HG03432 (cell line): ENCODE measurements around the gene RAX.
A peak's percentile ranks its signal among the peaks of the same experiment; 100 is the strongest.
"Not testable (repeated sequence)": the region's sequence is repeated elsewhere in the genome, so short reads cannot be mapped to it uniquely, and the experiment has no call there.

Experiments used
- ATAC-seq: cut with Tn5 transposase; IDR thresholded peaks from one replicate; pipeline ENCODE4 v1.9.1; 2021; ENCODE audit warnings: mild to moderate bottlenecking, moderate library complexity; ENCODE audit not compliant: unreplicated experiment

The RAX gene

DNA sequence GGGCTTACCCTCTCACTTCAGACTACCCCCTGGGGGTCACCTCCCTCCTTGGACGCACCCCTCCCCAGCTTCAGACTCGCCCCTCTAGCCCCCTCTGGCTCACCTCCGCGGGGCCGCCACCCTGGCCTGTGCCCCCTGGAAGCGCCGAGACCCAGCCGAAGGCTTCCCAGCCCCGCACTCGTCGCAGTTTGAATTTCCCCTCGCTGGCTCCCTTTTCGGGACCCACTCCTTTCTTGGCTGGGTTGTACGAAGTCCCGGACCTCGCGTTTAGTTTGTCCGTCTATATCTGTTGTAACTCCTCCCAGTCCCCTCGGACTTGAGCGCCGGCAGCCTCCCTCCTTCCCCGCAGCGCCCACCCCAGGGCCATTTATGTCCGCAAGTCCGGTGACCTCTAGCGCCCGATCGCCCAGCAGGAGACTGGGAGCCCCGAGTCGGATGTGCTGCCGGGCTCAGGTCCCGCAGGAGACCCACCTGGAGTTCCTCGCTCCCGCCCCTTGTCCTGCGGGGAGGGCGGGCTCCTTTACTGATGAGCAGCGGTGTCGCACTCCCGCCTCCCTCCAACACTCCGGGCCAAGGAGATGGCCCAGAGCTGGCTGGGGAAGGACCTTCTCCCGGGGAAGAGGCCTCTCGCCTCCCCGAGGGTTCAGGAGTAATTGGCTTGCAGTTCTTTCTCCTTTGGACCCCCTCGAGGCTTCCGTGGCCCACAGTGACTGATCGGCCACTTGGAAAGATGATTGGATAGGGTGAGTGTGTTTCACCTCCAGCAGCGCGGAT lies 692 bp upstream of the RAX start:
- no peak for ATAC-seq

DNA sequence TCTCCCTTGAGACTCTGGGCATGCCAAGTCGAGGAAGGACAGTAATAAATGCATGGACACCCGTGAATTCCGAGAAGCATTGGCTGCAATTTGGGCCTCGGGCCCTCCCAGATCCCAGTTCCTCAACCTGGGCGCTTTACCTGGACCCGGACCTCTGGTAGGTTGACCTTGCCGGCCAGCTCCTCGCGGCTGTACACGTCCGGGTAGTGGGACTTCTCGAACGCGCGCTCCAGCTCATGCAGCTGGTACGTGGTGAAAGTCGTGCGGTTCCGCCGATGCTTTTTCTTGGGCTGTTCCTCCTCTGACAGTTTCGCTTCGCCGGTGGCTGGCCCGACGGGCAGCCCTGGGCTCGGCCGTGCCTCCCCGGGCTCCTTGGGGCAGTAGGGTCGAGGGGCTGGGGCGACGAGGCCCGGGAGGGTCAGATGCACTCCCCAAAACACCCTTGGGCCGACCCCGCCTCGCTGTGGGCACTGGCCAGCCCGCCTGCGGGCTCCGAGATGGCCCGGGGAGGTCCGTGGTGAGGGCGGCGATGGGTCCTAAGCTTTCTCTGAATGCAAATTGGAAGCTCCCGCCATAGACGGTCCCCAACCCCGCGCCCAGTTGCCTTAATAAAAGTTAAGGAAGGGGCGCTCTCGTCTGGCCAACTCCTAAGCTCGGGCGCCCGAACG lies 899 bp downstream of the RAX start:
- ATAC-seq = no peak

DNA sequence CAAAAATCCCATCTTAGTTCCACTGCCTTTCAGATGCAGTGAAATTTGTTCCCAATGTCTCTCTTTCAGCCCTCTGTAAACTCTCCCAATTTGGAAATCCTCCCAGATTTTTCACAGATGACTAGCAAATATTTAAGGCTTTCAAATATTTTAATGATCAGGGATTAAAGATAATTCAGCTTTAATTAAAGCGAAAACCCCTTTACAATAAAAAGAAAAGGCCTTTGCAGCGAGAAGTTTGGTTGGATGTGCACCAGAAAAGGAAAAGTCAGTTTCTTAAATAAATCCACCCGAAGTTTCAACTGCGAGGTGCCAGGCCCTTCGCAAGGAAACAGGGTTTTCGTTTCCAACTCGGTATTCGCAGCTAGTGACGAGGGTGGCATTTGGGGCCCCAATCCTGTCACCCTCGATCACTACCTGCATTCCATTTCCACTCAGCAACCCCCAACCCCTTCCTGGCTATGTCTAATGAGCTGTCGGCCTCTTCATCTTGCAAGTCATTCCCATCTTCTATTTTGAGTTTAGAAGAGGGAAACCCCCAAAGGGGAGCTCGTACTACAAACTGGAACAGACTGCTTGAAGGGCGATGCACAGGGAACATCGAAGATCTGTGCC lies 1.5 kb downstream of the RAX start:
- ATAC-seq = no peak

DNA sequence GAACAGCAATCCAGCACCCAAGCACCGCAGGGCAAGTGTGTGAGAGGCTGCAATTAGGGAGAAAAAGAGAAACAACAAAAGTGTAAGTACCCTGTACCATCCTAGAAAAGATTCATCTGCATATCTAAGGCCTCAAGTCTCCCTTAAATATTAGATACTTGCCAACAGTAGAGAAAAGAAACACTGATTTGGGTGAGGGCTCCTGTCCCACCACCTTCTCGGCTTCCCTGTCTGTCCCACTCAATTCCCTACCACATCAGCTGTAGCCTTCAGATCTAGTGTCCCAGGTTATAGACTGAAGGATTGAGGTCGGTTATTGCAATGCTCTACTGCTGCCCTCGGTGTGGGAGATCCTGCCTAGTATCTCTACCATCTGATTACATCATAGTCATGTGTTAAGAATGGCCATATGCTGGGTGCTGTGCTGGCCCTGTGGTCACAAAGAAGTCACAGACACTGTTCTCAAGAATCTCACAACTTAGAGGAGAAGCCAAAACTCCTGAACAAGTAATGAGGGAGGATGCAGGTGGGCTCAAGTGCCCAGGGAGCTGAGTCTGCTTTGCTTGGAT lies 2.5 kb downstream of the RAX start:
- ATAC-seq = no peak

DNA sequence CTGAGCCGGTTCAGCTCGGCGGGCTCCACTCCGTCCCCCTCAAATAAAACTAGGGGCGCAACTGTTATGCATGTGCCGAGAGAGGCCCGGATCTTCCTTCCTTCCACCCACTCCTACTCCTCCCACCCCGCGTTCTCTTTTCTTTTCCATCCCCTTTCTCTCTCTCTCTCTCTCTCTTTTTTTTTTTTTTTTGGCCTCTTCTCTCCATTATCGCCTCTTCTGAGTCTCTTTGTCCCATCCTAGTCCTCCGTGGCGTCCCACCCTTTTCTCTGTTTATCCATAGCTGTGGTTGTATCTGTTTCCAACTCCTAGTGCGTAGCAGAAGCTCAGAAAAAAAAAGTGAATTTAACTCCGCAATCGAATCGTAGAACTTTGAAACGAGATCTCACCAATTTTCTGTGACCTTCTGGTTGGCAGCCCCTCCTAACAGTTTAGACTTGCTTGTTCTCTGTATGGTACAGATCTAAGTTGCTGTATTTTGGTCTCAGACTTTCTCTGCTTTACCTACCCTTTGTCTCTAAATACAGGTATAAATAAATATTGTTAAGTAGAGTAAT lies 3.6 kb downstream of the RAX start:
- no peak for ATAC-seq

DNA sequence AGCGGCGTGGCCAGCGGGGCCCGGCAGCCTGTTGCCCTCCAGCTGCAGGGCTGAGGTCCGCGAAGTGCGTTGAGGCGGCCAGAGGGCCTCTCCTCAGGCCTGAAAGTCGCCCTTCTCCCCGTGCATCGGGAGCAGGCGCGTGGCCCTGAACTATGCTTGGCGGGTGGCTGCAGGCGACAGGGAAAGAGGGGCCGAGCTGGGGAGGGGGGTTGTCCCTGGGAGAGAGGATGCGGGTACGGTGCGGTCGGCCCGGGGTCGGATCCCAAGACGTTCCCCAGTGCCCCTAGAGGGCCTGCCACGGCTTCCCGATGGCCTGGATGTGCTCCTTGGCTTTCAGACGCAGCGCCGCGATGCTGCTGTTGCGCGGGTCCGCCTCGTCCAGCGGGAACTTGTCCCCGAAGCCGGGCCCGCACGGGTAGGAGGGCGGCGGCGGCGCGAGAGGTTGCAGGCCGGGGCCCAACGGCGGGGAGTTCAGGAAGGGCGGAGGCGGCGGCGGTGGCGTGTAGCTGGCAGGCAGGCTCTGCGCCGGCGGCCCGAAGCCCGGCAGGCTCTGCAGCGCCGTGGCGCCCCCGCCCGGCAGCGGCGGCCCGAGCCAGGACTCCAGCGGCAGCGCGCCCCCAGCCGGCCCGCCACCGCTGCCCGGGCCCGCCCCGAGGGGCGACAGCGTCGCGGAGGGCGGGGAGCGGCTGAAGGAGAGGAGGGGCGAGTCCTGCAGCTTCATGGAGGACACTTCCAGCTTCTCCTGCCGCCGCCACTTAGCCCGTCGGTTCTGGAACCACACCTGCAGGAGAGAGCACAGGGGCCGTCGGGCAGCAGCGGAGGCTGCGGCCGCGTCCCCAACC lies 4.3 kb downstream of the RAX start:
- ATAC-seq = peak; percentile 61

DNA sequence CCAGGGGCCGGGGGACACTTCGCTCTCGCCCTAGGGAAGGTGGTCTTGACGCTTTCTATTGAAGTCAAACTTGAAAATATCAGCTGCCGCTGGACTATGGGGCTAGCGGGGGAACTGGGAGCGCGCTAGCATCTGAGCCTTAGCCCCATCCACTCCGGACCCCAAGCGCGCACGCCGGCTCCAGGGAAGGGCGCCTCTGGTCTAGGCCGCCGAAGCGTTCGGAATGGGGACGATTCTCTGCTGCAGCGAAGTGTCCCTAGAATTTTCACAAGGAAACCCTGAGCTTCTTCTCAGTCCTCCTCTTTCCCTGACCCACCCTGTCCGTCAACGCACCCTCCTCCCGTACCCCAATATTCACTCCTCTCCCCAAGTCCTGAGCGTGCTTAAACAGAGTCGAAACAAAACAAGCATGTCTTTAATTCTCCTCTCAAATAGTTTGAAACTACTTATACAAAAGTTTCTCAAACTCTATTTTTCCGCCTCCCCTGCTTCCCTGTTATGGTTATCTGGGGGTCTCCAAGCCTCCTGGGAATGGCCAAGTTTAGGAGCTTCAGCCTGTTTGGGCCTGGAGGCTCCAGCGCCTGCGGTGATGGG lies 5.0 kb downstream of the RAX start:
- no peak for ATAC-seq

DNA sequence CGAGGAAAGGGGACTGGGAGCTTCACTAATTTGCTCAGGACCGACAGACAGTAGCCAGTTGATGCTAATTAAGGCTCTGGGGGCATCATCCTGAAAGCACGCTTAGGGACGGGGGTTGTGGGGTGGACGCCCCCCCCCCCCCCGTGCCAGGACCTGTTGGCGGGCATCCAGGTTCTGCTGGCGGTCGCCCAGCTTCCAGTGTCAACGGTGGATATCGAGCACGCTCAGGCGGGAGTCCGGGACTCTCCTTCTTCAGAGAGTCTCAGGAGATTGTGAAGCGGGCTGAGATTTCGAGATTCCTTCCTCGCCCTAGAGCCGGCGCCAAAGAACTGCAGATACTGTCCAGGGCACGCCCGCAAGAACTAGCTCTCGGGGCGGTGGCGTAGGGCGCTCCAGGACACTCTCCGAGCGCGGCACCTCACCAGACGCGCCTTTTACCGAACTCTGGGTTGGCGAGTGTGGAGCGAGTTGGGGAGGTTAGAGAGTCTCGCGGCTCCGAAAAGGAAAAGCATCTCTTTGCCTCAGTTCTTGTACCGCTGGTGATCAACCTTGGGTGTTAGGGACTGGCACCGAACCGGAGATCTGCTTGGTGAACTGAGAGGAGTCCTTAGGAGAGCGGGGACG lies 5.6 kb downstream of the RAX start:
- ATAC-seq = no peak

DNA sequence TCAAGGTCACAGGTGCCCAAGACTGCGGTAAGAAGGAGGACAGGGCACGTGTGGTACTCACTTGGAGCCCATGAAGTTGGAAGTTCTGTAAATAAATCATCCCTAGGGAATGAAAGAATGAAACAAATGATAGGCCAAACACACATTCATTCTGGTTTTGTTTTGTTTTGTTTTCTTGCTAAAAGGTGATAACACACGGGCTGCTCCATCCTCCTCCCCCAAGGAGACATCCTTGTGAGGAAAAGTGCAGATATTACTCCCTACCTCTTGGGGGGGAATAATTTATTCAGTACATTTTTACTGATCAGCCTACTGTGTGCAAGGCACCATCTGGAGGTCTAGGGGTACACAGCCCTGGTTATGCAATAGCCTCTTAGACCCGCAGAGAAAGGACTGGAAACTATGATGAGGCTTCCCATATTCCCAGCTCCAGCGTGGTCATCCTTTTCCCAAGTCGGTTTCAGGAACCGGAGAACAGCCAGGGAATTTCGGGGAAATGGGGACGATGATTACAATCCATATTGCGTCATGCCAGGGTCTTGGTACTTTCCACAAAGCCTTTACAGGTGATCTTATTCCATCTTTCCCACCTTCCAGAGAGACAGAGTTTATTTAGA lies 6.3 kb downstream of the RAX start:
- ATAC-seq = no peak

DNA sequence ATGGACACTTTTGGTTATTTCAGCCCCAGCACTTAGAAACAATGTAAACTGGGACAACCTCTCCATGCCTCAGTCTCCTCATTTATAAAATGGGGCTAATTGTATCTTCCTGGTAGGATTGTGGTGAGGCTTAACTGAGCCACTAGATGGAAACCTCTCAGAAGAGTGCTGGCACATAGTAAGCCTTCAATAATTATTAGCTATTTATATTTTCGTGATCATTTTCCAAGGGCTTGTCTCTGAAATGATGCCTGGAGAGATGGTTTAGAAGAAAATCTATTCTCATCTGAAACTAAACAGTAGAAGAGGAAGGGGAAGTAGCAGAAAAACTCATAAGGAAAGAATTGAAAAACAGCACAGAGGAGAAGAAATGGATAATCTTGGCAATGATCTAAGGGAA lies 6.8 kb downstream of the RAX start:
- no peak for ATAC-seq

DNA sequence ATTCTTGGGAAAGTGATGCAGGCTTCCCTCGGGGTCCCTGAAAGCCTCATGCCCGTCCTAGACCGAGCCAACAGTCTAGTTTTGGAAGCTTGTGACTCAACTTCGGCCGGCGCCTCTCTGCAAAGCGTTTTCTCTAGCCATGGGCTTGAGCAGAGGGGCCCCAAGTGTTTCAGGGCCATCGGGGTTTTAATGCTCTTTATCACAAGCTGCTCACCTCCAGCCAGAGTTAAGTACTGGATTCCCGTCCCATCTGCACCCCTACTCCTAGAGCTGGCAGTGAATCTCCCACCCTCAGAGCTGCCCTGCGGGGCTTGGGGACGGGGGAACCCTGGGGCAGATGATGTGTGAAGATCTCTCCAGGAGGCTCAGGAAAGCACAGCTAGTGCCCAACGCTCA lies 7.3 kb downstream of the RAX start:
- ATAC-seq = no peak

DNA sequence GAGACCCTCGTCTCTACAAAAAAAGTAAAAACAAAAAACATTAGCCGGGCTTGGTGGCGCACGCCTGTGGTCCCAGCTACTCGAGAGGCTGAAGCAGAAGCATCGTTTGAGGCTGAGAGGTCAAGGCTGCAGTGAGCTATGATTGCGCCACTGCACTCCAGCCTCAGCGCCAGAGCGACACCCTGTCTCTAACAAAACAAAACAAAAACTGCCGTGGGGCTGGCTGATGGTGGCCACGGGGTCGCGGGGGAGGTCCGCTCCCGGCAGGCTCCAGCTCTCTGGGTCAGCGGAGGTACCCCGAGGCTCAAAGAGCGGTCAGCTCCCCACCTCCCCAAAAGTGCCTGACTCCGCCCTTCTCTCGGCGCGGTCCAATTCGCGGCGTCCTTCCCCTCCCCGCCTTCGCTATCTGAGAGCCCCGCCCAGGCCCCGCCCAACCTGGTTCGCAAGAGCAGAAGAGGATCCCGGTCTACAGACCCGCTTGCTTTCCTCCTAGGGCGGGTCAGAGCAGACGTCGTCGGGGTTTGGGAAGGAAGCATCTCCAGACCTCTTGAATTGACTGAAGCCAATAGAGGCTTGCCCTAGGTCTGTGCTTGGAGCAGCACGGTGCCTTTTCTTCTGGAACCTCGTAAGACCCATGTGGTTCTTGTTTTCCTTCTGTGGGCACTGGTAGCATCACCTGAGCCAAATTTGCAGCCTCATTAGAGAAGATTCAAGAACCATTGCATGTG lies 7.8 kb downstream of the RAX start:
- ATAC-seq = peak; percentile 40

DNA sequence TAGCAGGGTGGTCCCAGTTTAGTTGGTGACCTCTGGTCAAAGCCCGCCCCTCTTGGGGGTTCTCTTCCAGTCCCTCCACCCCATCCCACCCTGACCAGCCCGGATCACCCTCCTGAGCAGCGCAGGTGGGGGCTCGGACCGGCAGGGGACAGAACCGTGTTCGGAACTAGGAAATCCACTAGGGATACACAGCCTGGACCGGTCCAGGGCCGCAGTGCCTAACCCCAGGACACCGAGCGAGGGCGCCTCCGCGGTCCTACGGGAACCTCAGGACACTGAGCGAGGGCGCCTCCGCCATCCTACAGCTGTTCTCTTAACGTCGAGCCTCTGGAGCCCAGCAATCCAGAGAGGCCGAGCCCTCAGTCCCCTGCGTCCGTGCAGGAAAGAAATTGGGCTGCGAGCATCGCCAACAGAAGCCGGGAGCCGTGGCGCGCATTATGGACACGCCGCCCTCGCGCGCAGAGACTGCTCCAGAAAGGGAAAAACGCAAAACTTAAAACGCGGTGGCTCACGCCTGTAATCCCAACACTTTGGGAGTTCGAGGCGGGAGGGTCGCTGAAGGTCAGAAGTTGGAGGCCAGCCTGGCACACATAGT lies 8.5 kb downstream of the RAX start:
- ATAC-seq = no peak

DNA sequence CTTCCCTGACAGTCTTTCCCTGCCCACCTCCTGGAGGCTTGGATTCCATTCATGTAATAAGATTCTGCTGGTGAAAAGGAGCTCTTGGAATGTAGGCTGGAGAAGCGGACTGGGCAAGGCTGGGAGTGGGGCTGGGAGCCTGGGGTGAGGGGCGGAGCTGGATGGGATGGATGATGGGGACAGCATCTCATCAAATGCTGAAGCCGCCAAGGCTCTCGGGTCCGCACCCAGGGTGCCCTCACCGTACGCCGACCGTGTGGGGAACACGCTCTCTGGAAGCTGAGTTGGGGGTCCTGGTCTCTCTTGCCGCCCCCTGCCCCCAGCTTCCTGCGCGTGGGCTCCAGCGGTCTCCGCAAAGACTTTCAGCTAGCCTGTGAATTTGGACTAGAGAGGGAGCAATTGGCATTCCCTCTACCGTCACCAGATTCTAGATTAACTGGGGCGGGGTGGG lies 9.1 kb downstream of the RAX start:
- ATAC-seq = no peak

DNA sequence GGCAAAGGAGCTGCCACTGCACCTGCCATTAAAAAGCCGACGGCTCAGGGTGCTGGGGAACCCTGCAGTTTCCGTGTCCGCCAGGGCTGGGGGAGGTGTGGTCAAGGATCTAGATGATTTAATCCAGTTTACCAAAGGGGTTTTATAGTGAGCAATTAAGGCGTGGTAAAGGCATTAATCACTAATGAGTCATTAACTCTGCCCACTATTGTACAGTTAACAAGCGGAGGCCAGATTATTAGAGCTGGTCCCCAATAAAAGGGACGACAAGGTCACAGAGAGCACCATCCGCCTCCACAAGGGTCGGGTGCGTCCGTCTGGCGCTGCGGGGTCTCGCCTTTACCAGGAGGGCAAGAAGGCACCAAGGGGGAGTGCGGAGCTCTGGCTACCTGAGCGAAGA lies 9.6 kb downstream of the RAX start:
- no peak for ATAC-seq

DNA sequence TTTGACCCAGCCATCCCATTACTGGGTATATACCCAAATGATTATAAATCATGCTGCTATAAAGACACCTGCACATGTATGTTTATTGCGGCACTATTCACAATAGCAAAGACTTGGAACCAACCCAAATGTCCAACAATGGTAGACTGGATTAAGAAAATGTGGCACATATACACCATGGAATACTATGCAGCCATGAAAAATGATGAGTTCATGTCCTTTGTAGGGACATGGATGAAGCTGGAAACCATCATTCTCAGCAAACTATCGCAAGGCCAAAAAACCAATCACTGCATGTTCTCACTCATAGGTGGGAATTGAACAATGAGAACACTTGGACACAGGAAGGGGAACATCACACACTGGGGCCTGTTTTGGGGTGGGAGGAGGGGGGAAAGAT lies 11.0 kb downstream of the RAX start:
- not testable (repeated sequence) for ATAC-seq

DNA sequence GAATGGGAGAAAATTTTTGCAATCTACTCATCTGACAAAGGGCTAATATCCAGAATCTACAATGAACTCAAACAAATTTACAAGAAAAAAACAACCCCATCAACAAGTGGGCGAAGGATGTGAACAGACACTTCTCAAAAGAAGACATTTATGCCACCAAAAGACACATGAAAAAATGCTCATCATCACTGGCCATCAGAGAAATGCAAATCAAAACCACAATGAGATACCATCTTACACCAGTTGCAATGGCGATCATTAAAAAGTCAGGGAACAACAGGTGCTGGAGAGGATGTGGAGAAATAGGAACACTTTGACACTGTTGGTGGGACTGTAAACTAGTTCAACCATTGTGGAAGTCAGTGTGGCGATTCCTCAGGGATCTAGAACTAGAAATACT lies 11.4 kb downstream of the RAX start:
- ATAC-seq = not testable (repeated sequence)

DNA sequence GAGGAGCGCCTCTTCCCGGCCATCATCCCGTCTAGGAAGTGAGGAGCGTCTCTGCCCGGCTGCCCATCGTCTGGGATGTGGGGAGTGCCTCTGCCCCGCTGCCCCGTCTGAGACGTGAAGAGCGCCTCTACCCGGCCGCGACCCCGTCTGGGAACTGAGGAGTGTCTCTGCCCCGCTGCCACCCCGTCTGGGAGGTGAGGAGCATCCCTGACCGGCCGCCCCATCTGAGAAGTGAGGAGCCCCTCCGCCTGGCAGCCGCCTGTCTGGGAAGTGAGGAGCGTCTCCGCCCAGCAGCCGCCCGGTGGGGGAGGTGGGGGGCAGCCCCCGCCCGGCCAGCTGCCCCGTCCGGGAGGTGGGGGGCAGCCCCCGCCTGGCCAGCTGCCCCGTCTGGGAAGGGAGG lies 17.8 kb downstream of the RAX start:
- ATAC-seq = not testable (repeated sequence)
